ENCODE data around the gene CPT1C.

The CPT1C gene

GRCh38 chr19:49682274-49682673, 8.6 kb upstream of the CPT1C start:
- no peak for DNase-seq (ENCODE audit: low read depth)

- no peak for DNase-seq (ENCODE audit: low read depth)
These were observed 7.1 kb upstream of the CPT1C start for GRCh38 chr19:49683814-49684250.

GRCh38 chr19:49684251-49684982, 6.5 kb upstream of the CPT1C start:
- DNase-seq (ENCODE audit: low read depth), result peak; percentile 22

- DNase-seq (ENCODE audit: low read depth), result peak; percentile 22
These were observed 5.8 kb upstream of the CPT1C start for GRCh38 chr19:49684983-49685553.

GRCh38 chr19:49685845-49686332, 5.0 kb upstream of the CPT1C start:
- DNase-seq (ENCODE audit: low read depth), result no peak

GRCh38 chr19:49686503-49687088, 4.3 kb upstream of the CPT1C start:
- DNase-seq (ENCODE audit: low read depth), result no peak

- DNase-seq (ENCODE audit: low read depth), result no peak
These were observed 3.8 kb upstream of the CPT1C start for GRCh38 chr19:49687150-49687549.

- peak; percentile 72 for DNase-seq (ENCODE audit: low read depth)
These were observed 3.2 kb upstream of the CPT1C start for GRCh38 chr19:49687566-49688316.

GRCh38 chr19:49688531-49689132, 2.3 kb upstream of the CPT1C start:
- DNase-seq (ENCODE audit: low read depth), result no peak

- peak; percentile 28 for DNase-seq (ENCODE audit: low read depth)
These were observed 1.5 kb upstream of the CPT1C start, which contains the start of gene ADM5 for GRCh38 chr19:49689133-49690078. Gene ADM5 (plus strand): TSS chr19:49689594. CDS start chr19:49689838, 244 bp downstream.

- peak; percentile 24 for DNase-seq (ENCODE audit: low read depth)
These were observed 749 bp upstream of the CPT1C start for GRCh38 chr19:49690079-49690655.

- DNase-seq (ENCODE audit: low read depth), result peak; percentile 85
These were observed 579 bp downstream of the CPT1C start for GRCh38 chr19:49691243-49692146.

GRCh38 chr19:49692147-49692506, 1.2 kb downstream of the CPT1C start:
- DNase-seq (ENCODE audit: low read depth), result no peak

GRCh38 chr19:49696115-49696514, 5.2 kb downstream of the CPT1C start:
- DNase-seq (ENCODE audit: low read depth), result no peak

- DNase-seq (ENCODE audit: low read depth), result no peak
These were observed 5.9 kb downstream of the CPT1C start for GRCh38 chr19:49696865-49697264.

GRCh38 chr19:49699364-49699763, 8.4 kb downstream of the CPT1C start:
- DNase-seq (ENCODE audit: low read depth), result no peak

- DNase-seq (ENCODE audit: low read depth), result no peak
These were observed 9.6 kb downstream of the CPT1C start for GRCh38 chr19:49700563-49700962.

- no peak for DNase-seq (ENCODE audit: low read depth)
These were observed 10.4 kb downstream of the CPT1C start for GRCh38 chr19:49701271-49701786.

All from EH (cell line).